ENCODE results near the gene VDR.

Gene VDR

GRCh38 chr12:47940773-47941474 lies 36.1 kb upstream of the VDR start:
- TF ChIP-seq CTCF (IDR thresholded peaks at IDR 0.05), result no peak
- no peak for DNase-seq (ENCODE audit: low spot score)
- no peak overlapping the region for H3K27ac ChIP-seq
- H3K4me3 ChIP-seq, result no peak overlapping the region

GRCh38 chr12:47939009-47939601 lies 34.3 kb upstream of the VDR start:
- DNase-seq (ENCODE audit: low spot score), result peak; percentile 41
- H3K27ac ChIP-seq, result no peak overlapping the region

GRCh38 chr12:47938594-47938993 lies 33.8 kb upstream of the VDR start:
- DNase-seq (ENCODE audit: low spot score), result peak; percentile 49
- no peak overlapping the region for H3K27ac ChIP-seq
- H3K4me3 ChIP-seq, result no peak overlapping the region
- no peak for TF ChIP-seq CTCF (IDR thresholded peaks at IDR 0.05)

More at GRCh38 chr12:47939009-47939601, 34.3 kb upstream of the VDR start:
- TF ChIP-seq CTCF (IDR thresholded peaks at IDR 0.05), result no peak
- H3K4me3 ChIP-seq, result no peak overlapping the region

- no peak for DNase-seq (ENCODE audit: low spot score)
- TF ChIP-seq CTCF (IDR thresholded peaks at IDR 0.05), result no peak
- Histone ChIP-seq H3K27ac (no peak overlapping the region), H3K4me3 (no peak overlapping the region)
These were observed 33.3 kb upstream of the VDR start for GRCh38 chr12:47938093-47938492.

- Histone ChIP-seq H3K4me3 (no peak overlapping the region), H3K27ac (no peak overlapping the region)
- no peak for TF ChIP-seq CTCF (IDR thresholded peaks at IDR 0.05)
- no peak for DNase-seq (ENCODE audit: low spot score)
These were observed 30.4 kb upstream of the VDR start for GRCh38 chr12:47935184-47935583.

GRCh38 chr12:47931187-47931586 lies 26.4 kb upstream of the VDR start:
- no peak for TF ChIP-seq CTCF (IDR thresholded peaks at IDR 0.05)
- Histone ChIP-seq H3K4me3 (no peak overlapping the region), H3K27ac (no peak overlapping the region)
- DNase-seq (ENCODE audit: low spot score), result peak; percentile 26

GRCh38 chr12:47930634-47931033 lies 25.8 kb upstream of the VDR start:
- H3K27ac ChIP-seq, result no peak overlapping the region
- no peak overlapping the region for H3K4me3 ChIP-seq
- no peak for DNase-seq (ENCODE audit: low spot score)
- TF ChIP-seq CTCF (IDR thresholded peaks at IDR 0.05), result no peak

Data from coronary artery (tissue), 2 donors.